ENCODE results near the gene ATG4C. TPM values are rescaled to one million over a fixed set of nuclear protein-coding genes. Genes with fewer than 3 reads are reported as not detected.

The ATG4C gene
- total and polyA plus RNA-seq, 2 of the 13 experiments (the other 11 are each of a cell fraction or from before 2014, with no cell fraction given), result 4.0 to 11.2 TPM

DNA sequence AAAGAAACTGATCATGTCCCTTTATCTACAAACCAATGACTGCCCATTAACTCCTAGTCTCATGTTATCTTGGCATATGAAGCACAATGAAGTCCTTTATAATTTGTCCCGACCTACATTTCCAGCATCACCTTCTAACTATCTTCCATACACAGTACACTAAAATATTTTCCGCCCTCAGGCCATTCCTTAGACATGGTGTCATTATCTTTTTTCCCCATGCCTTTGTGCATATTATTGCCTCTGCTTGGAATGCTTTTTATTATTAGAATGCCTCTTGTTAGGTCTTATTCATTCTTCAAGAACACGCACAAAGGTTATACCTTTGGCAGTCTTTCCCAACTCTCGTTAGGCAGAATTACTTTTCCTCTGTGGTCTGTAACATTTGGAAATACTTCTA lies 39.6 kb downstream of the ATG4C start:
- TF ChIP-seq FOSL1 (CRISPR knock-in tag; IDR thresholded peaks at IDR 0.05; ENCODE audit: borderline replicate concordance), result no peak
- TF ChIP-seq ZFP62 (CRISPR knock-in tag; IDR thresholded peaks at IDR 0.05), result no peak
- no peak for TF ChIP-seq ONECUT2 (CRISPR knock-in tag; IDR thresholded peaks at IDR 0.05)
- TF ChIP-seq HCFC1 (IDR thresholded peaks at IDR 0.05; ENCODE audit: low read depth, low read length), result no peak
- TF ChIP-seq SOX13 (IDR thresholded peaks at IDR 0.05), result no peak
- TF ChIP-seq SOX13 (CRISPR knock-in tag; conservative IDR thresholded peaks at IDR 0.05 in 1 of 2, IDR thresholded peaks at IDR 0.05 in 1 of 2), result no peak
- no peak for TF ChIP-seq TERF1 (CRISPR knock-in tag; IDR thresholded peaks at IDR 0.05)
- no peak for TF ChIP-seq CSRNP1 (CRISPR knock-in tag; IDR thresholded peaks at IDR 0.05)
- no peak for TF ChIP-seq FOXP4 (CRISPR knock-in tag; IDR thresholded peaks at IDR 0.05)
- no peak for TF ChIP-seq JUN (CRISPR knock-in tag; IDR thresholded peaks at IDR 0.05)
- no peak for TF ChIP-seq CCAR2 (optimal IDR thresholded peaks at IDR 0.05; ENCODE audit: low read depth, low read length)
- no peak for TF ChIP-seq GLMP (CRISPR knock-in tag; IDR thresholded peaks at IDR 0.05; ENCODE audit: borderline replicate concordance)
- TF ChIP-seq KAT2B (IDR thresholded peaks at IDR 0.05; ENCODE audit: borderline replicate concordance, low read depth, low read length), result no peak
- TF ChIP-seq SKI (IDR thresholded peaks at IDR 0.05; ENCODE audit: partially characterized antibody), result no peak
- no peak for TF ChIP-seq REXO4 (CRISPR knock-in tag; IDR thresholded peaks at IDR 0.05; ENCODE audit: borderline replicate concordance)
- TF ChIP-seq RBFOX2 (IDR thresholded peaks at IDR 0.05; ENCODE audit: low read depth, low read length), result no peak
- TF ChIP-seq, protein P1, sequence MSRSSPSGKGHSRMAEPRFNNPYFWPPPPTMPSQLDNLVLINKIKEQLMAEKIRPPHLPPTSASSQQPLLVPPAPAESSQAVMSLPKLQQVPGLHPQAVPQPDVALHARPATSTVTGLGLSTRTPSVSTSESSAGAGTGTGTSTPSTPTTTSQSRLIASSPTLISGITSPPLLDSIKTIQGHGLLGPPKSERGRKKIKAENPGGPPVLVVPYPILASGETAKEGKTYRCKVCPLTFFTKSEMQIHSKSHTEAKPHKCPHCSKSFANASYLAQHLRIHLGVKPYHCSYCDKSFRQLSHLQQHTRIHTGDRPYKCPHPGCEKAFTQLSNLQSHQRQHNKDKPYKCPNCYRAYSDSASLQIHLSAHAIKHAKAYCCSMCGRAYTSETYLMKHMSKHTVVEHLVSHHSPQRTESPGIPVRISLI (CRISPR knock-in tag; IDR thresholded peaks at IDR 0.05; ENCODE audit: borderline replicate concordance), result no peak
- Histone ChIP-seq H4K20me1 (ENCODE audit: insufficient read depth, low read length) (no peaks in the 10 kb centered on the region), H3K4me3 (replicated peaks in 1 of 3; ENCODE audit: insufficient read depth in 1 of 3, low read depth in 2 of 3, low read length in 3 of 3) (no peak overlapping the region), H3K27ac (ENCODE audit: extremely low read length, insufficient read depth, low read length) (no peak overlapping the region), H3K9me3 (ENCODE audit: low read length) (no peaks in the 10 kb centered on the region), H3K27me3 (ENCODE audit: control insufficient read depth in 1 of 2, insufficient read depth in 2 of 2, low read length in 2 of 2) (no peaks in the 10 kb centered on the region), H2AFZ (ENCODE audit: low read length) (no peak overlapping the region), H3K4me2 (ENCODE audit: low read depth, low read length) (no peak overlapping the region), H3K36me3 (replicated peaks in 1 of 2; ENCODE audit: control insufficient read depth in 1 of 2, insufficient read depth in 2 of 2, low read length in 2 of 2) (no peaks in the 10 kb centered on the region), H3K4me1 (ENCODE audit: insufficient read depth, low read length) (no peaks in the 10 kb centered on the region), H3K9ac (ENCODE audit: insufficient read depth, low read depth, low read length) (no peak overlapping the region), H3K79me2 (ENCODE audit: insufficient read depth, low read length) (no peaks in the 10 kb centered on the region)
- 93% methylated on average over 4 of the region's 4 CpGs for WGBS (ENCODE audit: low lambda C conversion rate)
- intact Hi-C loops (cut with micrococcal nuclease; ENCODE audit: unreplicated experiment) (no loop called here), in situ Hi-C loops (cut with HindIII; ENCODE audit: extremely low pct_ligation_motif_present, low pct_unique_long_range_greater_than_20kb) (no loop called here)
- FAIRE-seq (no peak), DNase-seq (ENCODE audit: low spot score) (no peak), ATAC-seq (no peak)
- ChIA-PET POLR2A (no interaction called here), CTCF (ENCODE audit: low intra/inter-chr PET ratio, low total read pairs) (no interaction called here)
- no TSS peak for BruUV-seq (replicated peaks)
